SH-SY5Y (cell line): ENCODE measurements around the gene MS4A6A.

Source experiments
- GATA2 ChIP-seq: IDR thresholded peaks from 2 replicates; pipeline ENCODE4 v1.6.1; 2011; ENCODE audit warnings: mild to moderate bottlenecking, low read depth, low read length
- GATA3 ChIP-seq: IDR thresholded peaks from 2 replicates; pipeline ENCODE4 v1.6.1; 2011; ENCODE audit warnings: low read depth, mild to moderate bottlenecking, low read length, moderate library complexity

- TF ChIP-seq GATA2 (no peak), GATA3 (no peak)
These were observed 27.0 kb downstream of the MS4A6A start for GRCh38 chr11:60155931-60156330.
